ENCODE results near the gene ARID3C. TPM values are rescaled to one million over a fixed set of nuclear protein-coding genes. Genes with fewer than 3 reads are reported as not detected.
A peak's percentile ranks its signal among the peaks of the same experiment; 100 is the strongest.

The ARID3C gene
- total and polyA plus RNA-seq, 2 donors (not counting 1 experiment from before 2014, with no cell fraction given) = 0.17 TPM; not detected in 1

DNA sequence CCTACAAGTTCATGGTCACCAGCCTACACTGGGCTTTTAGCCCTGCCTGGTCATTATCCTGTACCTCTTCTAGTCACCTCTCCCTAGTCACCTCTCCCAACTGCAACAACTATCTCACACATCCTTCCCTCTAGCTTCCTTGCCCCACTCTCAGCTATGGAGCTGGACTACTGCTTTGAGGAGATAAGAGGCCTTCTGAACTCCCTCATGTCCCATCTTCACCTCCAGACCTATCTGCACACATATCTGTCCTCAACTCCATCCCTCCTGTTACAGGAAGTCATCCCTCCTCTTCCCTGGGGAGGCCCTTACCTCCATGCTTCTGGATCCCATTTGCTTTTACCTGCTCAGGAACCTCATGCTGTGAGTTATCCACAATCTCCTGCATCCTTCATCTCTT, 22.7 kb downstream of the ARID3C start:
- Histone ChIP-seq H3K9ac (ENCODE audit: insufficient read depth, low read length) (no peak overlapping the region), H3K4me3 (replicated peaks in 1 of 4; ENCODE audit: control extremely low read depth in 1 of 4, insufficient read depth in 1 of 4, low read depth in 3 of 4, low read length in 4 of 4) (no peak overlapping the region), H3K4me1 (ENCODE audit: control insufficient read depth, extremely low read depth, insufficient read depth, low read length) (no peaks in the 10 kb centered on the region), H3K27ac (ENCODE audit: insufficient read depth, low read length) (no peak overlapping the region), H3K36me3 (ENCODE audit: control insufficient read depth, insufficient read depth, low read length) (no peaks in the 10 kb centered on the region), H2AFZ (ENCODE audit: low read length) (no peak overlapping the region), H3K4me2 (ENCODE audit: extremely low read depth, insufficient read depth, low read length) (no peak overlapping the region), H3K9me3 (ENCODE audit: control insufficient read depth, insufficient read depth, low read depth, low read length) (no peaks in the 10 kb centered on the region), H3K27me3 (ENCODE audit: control insufficient read depth, insufficient read depth, low read length) (peaks cover 7% of the 10 kb centered on the region), H4K20me1 (ENCODE audit: control insufficient read depth, extremely low read depth, insufficient read depth, low read length) (peaks cover 2% of the 10 kb centered on the region), H3K79me2 (ENCODE audit: control insufficient read depth, insufficient read depth, low read length) (no peaks in the 10 kb centered on the region)
- TF ChIP-seq CTCF (conservative IDR thresholded peaks at IDR 0.05 in 1 of 2, IDR thresholded peaks at IDR 0.05 in 1 of 2; ENCODE audit: low read depth in 1 of 2, low read length in 2 of 2) (no peak), EZH2 (IDR thresholded peaks at IDR 0.05; ENCODE audit: low read length, missing control alignments) (no peak)
- no peak for DNase-seq (ENCODE audit: low read depth in 2 of 2)

- H3K9ac ChIP-seq (ENCODE audit: insufficient read depth, low read length) = no peak overlapping the region
- no peaks in the 10 kb centered on the region for H3K36me3 ChIP-seq (ENCODE audit: control insufficient read depth, insufficient read depth, low read length)
- no peak overlapping the region for H2AFZ ChIP-seq (ENCODE audit: low read length)
- H3K4me2 ChIP-seq (ENCODE audit: extremely low read depth, insufficient read depth, low read length) = no peak overlapping the region
- peaks cover 2% of the 10 kb centered on the region for H4K20me1 ChIP-seq (ENCODE audit: control insufficient read depth, extremely low read depth, insufficient read depth, low read length)
- no peaks in the 10 kb centered on the region for H3K79me2 ChIP-seq (ENCODE audit: control insufficient read depth, insufficient read depth, low read length)
- no peaks in the 10 kb centered on the region for H3K4me1 ChIP-seq (ENCODE audit: control insufficient read depth, extremely low read depth, insufficient read depth, low read length)
- no peak overlapping the region for H3K27ac ChIP-seq (ENCODE audit: insufficient read depth, low read length)
- H3K27me3 ChIP-seq (ENCODE audit: control insufficient read depth, insufficient read depth, low read length) = peaks cover 9% of the 10 kb centered on the region
- H3K4me3 ChIP-seq (replicated peaks in 1 of 4; ENCODE audit: control extremely low read depth in 1 of 4, insufficient read depth in 1 of 4, low read depth in 3 of 4, low read length in 4 of 4) = no peak overlapping the region
- no peaks in the 10 kb centered on the region for H3K9me3 ChIP-seq (ENCODE audit: control insufficient read depth, insufficient read depth, low read depth, low read length)
- DNase-seq (ENCODE audit: low read depth in 2 of 2) = peak; percentile 50 to 71
- TF ChIP-seq EZH2 (IDR thresholded peaks at IDR 0.05; ENCODE audit: low read length, missing control alignments) = no peak
- peak; percentile 87 to 94 for TF ChIP-seq CTCF (conservative IDR thresholded peaks at IDR 0.05 in 1 of 2, IDR thresholded peaks at IDR 0.05 in 1 of 2; ENCODE audit: low read depth in 1 of 2, low read length in 2 of 2)
Observed at GRCh38 chr9:34603610-34604231, 25.1 kb downstream of the ARID3C start.

DNA sequence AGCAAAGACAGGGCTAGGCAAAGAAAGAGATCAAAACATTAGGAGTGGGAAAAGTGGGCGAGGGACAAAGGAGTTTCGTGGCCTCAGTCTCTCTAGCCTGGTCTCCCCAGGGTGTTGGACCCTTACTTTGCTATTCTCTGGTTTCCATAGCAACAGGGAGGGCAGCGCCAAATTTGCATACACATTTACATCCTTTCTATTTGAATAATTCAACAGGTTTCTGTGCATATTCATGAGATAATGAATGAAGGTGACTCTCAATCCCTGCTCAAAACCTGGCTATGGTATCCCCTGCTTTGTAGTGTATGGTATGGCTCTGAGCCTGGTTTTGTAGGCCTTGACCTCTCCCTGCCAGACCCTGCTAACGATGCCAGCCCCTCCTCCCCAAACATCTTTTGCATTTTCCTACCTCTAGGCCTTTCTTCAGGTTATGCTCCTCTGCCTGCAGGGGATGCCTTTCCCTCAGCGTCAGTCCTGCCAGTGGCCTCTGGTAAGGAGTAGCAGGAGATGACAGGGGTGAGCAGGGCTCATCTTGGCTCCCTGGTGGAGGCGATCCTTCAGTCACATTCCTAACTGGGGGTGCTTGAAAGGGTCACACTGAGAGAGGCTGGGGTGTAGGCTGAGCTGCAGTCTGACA, 26.8 kb downstream of the ARID3C start:
- Histone ChIP-seq H3K27me3 (ENCODE audit: control insufficient read depth, insufficient read depth, low read length) (peaks cover 9% of the 10 kb centered on the region), H3K27ac (ENCODE audit: insufficient read depth, low read length) (no peak overlapping the region), H3K9me3 (ENCODE audit: control insufficient read depth, insufficient read depth, low read depth, low read length) (no peaks in the 10 kb centered on the region), H3K36me3 (ENCODE audit: control insufficient read depth, insufficient read depth, low read length) (no peaks in the 10 kb centered on the region), H4K20me1 (ENCODE audit: control insufficient read depth, extremely low read depth, insufficient read depth, low read length) (peaks cover 2% of the 10 kb centered on the region), H3K4me3 (replicated peaks in 1 of 4; ENCODE audit: control extremely low read depth in 1 of 4, insufficient read depth in 1 of 4, low read depth in 3 of 4, low read length in 4 of 4) (no peak overlapping the region), H3K9ac (ENCODE audit: insufficient read depth, low read length) (no peak overlapping the region), H3K79me2 (ENCODE audit: control insufficient read depth, insufficient read depth, low read length) (no peaks in the 10 kb centered on the region), H2AFZ (ENCODE audit: low read length) (no peak overlapping the region), H3K4me2 (ENCODE audit: extremely low read depth, insufficient read depth, low read length) (no peak overlapping the region), H3K4me1 (ENCODE audit: control insufficient read depth, extremely low read depth, insufficient read depth, low read length) (no peaks in the 10 kb centered on the region)
- TF ChIP-seq CTCF (conservative IDR thresholded peaks at IDR 0.05 in 1 of 2, IDR thresholded peaks at IDR 0.05 in 1 of 2; ENCODE audit: low read depth in 1 of 2, low read length in 2 of 2) (no peak), EZH2 (IDR thresholded peaks at IDR 0.05; ENCODE audit: low read length, missing control alignments) (no peak)
- no peak for DNase-seq (ENCODE audit: low read depth in 2 of 2)
